ENCODE measurements around the gene PDP2.
A peak's percentile ranks its signal among the peaks of the same experiment; 100 is the strongest.

PDP2 gene

DNA sequence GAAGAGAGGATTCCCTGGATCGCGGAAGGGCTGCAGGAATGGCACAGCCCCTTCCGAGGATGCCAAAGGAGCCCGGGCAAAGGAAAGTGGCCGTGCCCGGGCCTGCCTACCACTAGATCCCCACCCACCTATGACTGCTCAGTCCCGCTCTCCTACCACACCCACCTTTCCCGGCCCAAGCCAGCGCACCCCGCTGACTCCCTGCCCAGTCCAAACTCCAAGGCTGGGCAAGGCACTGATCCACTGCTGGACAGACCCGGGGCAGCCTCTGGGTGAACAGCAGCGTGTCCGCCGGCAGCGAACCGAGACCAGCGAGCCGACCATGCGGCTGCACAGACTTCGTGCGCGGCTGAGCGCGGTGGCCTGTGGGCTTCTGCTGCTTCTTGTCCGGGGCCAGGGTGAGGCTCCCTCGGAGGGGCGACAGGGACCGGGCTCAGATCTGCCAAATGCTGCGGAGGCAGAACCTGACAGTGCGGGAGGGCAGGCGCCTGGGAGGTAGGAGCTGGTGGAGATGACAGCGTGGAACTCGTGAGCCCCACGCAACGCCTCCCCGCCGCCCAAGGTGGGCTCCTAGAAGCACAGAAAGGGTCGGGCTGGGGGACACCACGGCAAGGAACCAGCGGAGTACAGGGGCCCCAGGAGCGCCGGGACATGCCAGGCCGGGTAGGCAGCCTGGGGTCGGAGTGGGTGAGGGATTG, 55.1 kb downstream of the PDP2 start, which contains the start of gene CES2:
Gene CES2 (plus strand): TSS at position 203 of the 698 bp plus-strand sequence. CDS start 120 bp downstream, at position 323.
- TF ChIP-seq, protein P1, sequence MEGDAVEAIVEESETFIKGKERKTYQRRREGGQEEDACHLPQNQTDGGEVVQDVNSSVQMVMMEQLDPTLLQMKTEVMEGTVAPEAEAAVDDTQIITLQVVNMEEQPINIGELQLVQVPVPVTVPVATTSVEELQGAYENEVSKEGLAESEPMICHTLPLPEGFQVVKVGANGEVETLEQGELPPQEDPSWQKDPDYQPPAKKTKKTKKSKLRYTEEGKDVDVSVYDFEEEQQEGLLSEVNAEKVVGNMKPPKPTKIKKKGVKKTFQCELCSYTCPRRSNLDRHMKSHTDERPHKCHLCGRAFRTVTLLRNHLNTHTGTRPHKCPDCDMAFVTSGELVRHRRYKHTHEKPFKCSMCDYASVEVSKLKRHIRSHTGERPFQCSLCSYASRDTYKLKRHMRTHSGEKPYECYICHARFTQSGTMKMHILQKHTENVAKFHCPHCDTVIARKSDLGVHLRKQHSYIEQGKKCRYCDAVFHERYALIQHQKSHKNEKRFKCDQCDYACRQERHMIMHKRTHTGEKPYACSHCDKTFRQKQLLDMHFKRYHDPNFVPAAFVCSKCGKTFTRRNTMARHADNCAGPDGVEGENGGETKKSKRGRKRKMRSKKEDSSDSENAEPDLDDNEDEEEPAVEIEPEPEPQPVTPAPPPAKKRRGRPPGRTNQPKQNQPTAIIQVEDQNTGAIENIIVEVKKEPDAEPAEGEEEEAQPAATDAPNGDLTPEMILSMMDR (IDR thresholded peaks at IDR 0.05; ENCODE audit: low read depth, low read length) = no peak
- DNase-seq (ENCODE audit: low read depth, low spot score) = peak; percentile 34
- peak within 1 kb of the TSS; percentile 97 for H3K4me3 ChIP-seq (ENCODE audit: low read depth, low read length)
- in situ Hi-C loops (cut with HindIII; ENCODE audit: low sequenced_read_pairs) = no loop called here

DNA sequence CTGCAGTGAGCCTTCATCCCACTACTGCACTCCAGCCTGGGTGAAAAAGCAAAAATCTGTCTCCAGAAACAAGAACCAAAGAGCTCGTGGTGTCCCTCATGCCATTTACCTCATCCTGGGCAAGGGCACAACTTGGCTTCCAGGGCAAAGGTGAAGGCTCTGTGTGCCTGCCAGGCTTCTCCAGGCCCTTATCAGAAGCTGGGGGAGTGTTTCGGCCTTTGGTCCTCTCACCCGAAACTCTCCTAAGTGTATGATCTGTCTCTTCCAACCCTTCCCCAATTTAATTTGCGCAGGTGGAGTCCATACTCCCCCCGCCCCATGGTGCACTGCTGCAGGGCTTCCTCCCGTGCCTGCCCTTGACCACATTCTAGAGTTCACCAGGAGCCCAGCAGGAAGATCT, 56.1 kb downstream of the PDP2 start:
- no peak overlapping the region for H3K4me3 ChIP-seq (ENCODE audit: low read depth, low read length)
- no peak for DNase-seq (ENCODE audit: low read depth, low spot score)
- TF ChIP-seq, protein P1 (IDR thresholded peaks at IDR 0.05; ENCODE audit: low read depth, low read length) = no peak
- in situ Hi-C loops (cut with HindIII; ENCODE audit: low sequenced_read_pairs) = no loop called here

DNA sequence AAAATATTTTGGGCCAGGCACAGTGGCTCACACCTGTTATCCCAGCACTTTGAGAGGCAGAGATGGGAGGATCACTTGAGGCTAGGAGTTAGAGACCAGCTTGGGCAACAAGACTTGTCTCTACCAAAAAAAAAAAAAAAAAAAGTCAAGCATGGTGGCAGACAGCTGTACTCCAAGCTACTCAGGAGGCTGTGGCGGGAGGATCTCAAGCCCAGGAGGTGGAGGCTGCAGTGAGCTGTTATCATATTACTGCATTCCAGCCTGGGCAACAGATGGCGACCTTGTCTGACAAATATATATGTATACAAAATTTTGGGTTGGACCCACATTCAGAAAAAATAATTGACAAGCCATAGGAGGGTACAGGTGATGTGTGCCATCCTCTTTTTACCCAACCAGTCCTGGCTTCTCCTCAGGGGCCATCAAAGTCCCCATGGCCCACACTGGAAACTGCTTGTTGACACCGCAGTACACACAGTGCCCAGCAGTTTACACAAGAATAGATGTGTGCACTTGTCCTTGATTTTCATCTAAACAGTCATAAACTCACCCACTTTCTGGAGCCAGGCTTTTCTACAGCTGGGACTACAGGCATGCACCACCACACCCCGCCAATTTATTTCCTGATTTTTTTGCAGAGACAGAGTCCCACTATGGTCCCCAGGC, 56.7 kb downstream of the PDP2 start:
- H3K4me3 ChIP-seq (ENCODE audit: low read depth, low read length) = no peak overlapping the region
- TF ChIP-seq, protein P1 (IDR thresholded peaks at IDR 0.05; ENCODE audit: low read depth, low read length) = no peak
- DNase-seq (ENCODE audit: low read depth, low spot score) = no peak
- in situ Hi-C loops (cut with HindIII; ENCODE audit: low sequenced_read_pairs) = no loop called here

DNA sequence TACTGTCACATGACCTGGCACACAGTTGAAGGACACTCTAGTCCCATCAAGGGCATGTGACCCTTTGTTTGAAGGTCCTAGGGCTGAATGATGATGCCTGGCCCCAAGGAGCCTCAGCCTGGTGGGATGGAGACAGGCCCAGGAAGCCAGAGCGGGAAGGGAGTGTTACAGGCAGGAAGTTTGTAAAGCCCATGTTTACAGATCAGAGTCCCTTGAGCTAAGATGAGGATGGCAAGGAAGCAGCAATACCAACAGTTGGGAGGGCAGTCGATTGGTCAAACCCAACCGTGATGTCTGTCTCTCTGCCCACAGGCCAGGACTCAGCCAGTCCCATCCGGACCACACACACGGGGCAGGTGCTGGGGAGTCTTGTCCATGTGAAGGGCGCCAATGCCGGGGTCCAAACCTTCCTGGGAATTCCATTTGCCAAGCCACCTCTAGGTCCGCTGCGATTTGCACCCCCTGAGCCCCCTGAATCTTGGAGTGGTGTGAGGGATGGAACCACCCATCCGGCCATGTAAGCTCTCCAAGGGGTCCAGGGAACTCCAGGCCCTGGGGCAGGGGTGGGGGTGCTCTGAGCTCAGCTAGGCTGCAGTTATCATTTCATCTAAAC, 57.5 kb downstream of the PDP2 start:
- DNase-seq (ENCODE audit: low read depth, low spot score) = no peak
- in situ Hi-C loops (cut with HindIII; ENCODE audit: low sequenced_read_pairs) = no loop called here
- no peak overlapping the region for H3K4me3 ChIP-seq (ENCODE audit: low read depth, low read length)
- TF ChIP-seq, protein P1 (IDR thresholded peaks at IDR 0.05; ENCODE audit: low read depth, low read length) = no peak

DNA sequence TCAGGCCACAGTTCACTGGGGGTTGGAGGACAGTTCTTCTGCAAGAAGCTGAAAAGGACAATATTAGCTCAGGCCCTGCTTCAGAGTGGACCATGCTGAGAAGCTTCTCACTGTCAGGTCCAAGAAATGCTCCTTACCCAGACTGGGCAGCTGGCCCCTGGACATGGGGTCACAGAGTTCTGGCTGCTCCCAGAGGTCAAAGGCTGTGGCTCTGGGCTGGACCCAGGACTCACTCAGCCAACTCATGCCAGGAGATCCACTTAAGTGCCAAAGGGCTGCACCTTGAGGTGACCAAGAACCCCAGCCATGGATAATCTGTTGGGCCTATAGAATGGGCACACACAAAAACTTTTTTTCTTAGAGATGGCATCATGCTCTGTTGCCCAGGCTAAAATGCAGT, 59.1 kb downstream of the PDP2 start:
- no peak for DNase-seq (ENCODE audit: low read depth, low spot score)
- TF ChIP-seq, protein P1 (IDR thresholded peaks at IDR 0.05; ENCODE audit: low read depth, low read length) = no peak
- H3K4me3 ChIP-seq (ENCODE audit: low read depth, low read length) = no peak overlapping the region
- in situ Hi-C loops (cut with HindIII; ENCODE audit: low sequenced_read_pairs) = no loop called here

DNA sequence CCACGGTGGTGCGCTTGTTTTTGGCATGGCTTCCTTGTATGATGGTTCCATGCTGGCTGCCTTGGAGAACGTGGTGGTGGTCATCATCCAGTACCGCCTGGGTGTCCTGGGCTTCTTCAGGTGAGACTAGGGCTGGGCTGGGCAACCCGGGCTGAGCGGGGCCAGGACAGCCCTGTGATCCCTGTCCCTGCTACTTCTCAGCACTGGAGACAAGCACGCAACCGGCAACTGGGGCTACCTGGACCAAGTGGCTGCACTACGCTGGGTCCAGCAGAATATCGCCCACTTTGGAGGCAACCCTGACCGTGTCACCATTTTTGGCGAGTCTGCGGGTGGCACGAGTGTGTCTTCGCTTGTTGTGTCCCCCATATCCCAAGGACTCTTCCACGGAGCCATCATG, 59.9 kb downstream of the PDP2 start:
- TF ChIP-seq, protein P1 (IDR thresholded peaks at IDR 0.05; ENCODE audit: low read depth, low read length) = no peak
- in situ Hi-C loops (cut with HindIII; ENCODE audit: low sequenced_read_pairs) = no loop called here
- H3K4me3 ChIP-seq (ENCODE audit: low read depth, low read length) = no peak overlapping the region
- DNase-seq (ENCODE audit: low read depth, low spot score) = no peak

All from astrocyte of the spinal cord (primary cell).